SJCRH30 (cell line): Measurements from ENCODE around the gene EVI5L. TPM values are rescaled to one million over a fixed set of nuclear protein-coding genes. Genes with fewer than 3 reads are reported as not detected.
"Not testable (repeated sequence)": the region's sequence is repeated elsewhere in the genome, so short reads cannot be mapped to it uniquely, and the experiment has no call there.

Experiments used
- DNase-seq, 2 experiments: peaks; one replicate each; pipeline ENCODE4 v3.0.0-alpha.2; 2015 to 2020
- H3K27ac ChIP-seq: fragments of 250-450 bp; sonication (Bioruptor Pico); 2 replicates; pipeline ENCODE4 v1.5.1; 2020; ENCODE audit warnings: mild to moderate bottlenecking, moderate library complexity
- H3K27me3 ChIP-seq: fragments of 250-450 bp; sonication (Bioruptor Pico); 2 replicates; pipeline ENCODE4 v1.5.1; 2020; ENCODE audit warnings: mild to moderate bottlenecking, moderate library complexity
- H3K36me3 ChIP-seq: fragments of 250-450 bp; sonication (Bioruptor Pico); 2 replicates; pipeline ENCODE4 v1.5.1; 2020; ENCODE audit warnings: mild to moderate bottlenecking, moderate library complexity
- H3K4me1 ChIP-seq: fragments of 250-450 bp; sonication (Bioruptor Pico); 2 replicates; pipeline ENCODE4 v1.5.1; 2020; ENCODE audit warnings: mild to moderate bottlenecking, moderate library complexity
- H3K4me3 ChIP-seq: fragments of 250-450 bp; sonication (Bioruptor Pico); 2 replicates; pipeline ENCODE4 v1.5.1; 2020; ENCODE audit warnings: mild to moderate bottlenecking, moderate library complexity
- H3K9me3 ChIP-seq: fragments of 250-450 bp; sonication (Bioruptor Pico); replicated peaks from 2 replicates; pipeline ENCODE4 v1.5.1; 2020; ENCODE audit warnings: mild to moderate bottlenecking, moderate library complexity
- total RNA-seq: library from RNA; depleted of rRNA; stranded (reverse); fragments of >200 nt; shearing (Covaris generic); gene quantifications from 2 replicates; pipeline ENCODE4 v1.2.3, GENCODE V29; 2014

EVI5L gene
- total RNA-seq, 1 experiment from 2014 or later: 6.0 TPM

DNA sequence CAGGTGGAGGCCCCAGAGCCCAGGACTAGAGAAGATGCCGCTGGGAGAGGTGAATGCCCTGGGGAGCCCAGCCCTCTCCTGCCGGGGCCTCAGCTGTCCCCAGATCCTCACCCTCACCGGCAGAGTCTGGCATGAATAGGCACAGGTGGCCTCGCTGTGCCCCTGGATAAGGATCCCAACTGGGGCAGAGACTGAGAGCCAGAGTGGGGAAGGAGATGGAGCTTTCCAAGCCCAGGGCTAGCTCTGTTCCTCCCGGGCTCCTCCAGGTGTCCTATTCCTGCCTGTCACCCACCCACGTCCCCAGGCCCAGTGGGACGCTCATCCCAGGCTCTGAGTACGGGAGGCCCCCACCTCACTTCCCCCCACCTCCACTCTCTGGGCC lies 27.7 kb downstream of the EVI5L start:
- Histone ChIP-seq H3K27me3 (no peaks in the 10 kb centered on the region), H3K4me1 (no peaks in the 10 kb centered on the region), H3K36me3 (no peaks in the 10 kb centered on the region), H3K9me3 (no peaks in the 10 kb centered on the region), H3K4me3 (no peak overlapping the region), H3K27ac (no peak overlapping the region)
- DNase-seq: no peak

DNA sequence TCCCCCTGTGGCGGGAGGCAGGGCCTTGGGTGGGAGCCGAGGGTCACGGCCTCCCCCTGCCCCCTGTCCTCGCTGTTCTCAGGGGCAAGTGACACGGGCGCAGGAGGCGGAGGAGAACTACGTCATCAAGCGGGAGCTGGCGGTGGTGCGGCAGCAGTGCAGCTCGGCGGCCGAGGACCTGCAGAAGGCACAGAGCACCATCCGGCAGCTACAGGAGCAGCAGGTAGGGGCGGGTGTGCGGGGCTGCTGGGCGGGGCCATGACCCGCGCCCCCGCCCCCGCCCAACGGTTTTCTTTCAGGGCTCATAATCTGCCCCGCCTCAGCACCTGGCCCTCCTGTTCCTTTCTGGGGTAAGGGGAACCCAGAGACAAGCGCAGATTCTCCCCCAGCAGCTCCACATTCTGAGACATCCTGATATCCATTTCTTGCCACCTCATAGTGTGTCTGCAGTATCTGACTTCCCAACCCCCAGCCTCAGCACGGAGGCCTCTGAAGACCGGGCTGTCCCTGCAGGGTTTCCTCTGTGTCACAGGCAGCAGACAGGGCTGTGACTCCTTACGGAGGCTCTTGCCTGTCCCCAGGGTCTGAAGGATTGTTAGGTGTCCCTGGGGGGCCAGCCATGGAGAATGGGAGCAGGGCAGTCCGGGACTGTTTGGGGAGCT lies 28.2 kb downstream of the EVI5L start:
- Histone ChIP-seq H3K36me3 (no peaks in the 10 kb centered on the region), H3K27ac (no peak overlapping the region), H3K4me1 (no peaks in the 10 kb centered on the region), H3K9me3 (no peaks in the 10 kb centered on the region), H3K4me3 (no peak overlapping the region), H3K27me3 (no peaks in the 10 kb centered on the region)
- DNase-seq: no peak

DNA sequence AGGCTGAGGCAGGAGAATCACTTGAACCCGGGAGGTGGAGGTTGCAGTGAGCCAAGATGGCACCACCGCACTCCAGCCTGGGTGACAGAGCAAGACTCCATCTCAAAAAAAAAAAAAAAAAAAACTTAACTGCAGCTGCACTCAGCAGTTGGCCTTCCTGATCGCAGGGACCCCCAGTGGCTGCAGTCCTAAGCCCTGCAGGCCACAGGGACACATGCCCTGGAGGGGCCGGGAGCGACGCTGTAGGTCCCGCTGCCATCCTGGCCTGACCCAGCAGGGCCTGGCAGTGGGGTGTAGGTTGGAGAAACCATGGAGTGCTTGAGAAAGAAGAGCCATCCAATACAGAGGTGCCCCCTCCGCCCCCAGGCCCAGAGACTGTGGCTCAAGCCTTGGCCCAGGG lies 29.1 kb downstream of the EVI5L start:
- not testable (repeated sequence) for H3K36me3 ChIP-seq, H3K27ac ChIP-seq, H3K4me3 ChIP-seq, H3K27me3 ChIP-seq, H3K9me3 ChIP-seq, DNase-seq, H3K4me1 ChIP-seq

DNA sequence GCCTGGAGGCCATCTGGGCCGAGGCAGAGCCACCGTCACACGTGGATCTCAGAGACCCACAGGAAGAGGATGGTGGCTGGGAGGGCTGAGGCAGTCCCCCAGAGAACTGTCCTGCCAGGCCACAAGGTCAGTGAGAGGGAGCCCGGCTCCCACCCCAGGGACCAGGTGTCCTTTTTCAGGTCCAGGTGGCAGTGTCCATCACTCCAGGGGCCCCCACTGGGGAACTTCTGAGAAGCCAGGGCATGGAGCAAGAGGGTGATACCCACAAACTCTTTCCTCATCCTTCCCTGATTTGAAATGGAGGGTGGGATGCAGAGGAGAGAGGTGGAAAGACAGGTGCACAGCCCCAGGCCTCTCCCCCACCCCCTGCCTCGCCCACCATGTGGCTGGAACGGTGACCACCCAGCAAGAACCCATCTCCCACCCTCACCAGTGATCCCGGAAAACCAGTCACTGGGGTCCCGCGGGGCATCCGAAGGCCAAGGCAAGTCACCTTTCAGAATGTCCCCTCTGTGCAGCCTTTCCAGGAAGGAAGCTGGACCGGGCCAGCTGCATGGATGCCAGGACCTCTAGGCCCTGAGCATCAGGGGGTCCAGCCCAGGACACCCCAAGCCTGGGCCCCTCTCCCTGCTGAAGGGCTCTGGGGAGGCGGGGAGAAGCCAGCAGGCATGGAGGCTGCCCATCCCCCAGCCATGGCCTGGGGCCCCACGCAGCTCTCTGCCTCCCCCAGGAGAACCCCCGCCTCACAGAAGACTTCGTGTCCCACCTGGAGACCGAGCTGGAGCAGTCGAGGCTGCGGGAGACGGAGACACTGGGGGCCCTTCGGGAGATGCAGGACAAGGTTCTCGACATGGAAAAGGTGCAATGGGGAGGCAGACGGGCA lies 30.1 kb downstream of the EVI5L start:
- Histone ChIP-seq H3K4me1 (no peaks in the 10 kb centered on the region), H3K36me3 (no peaks in the 10 kb centered on the region), H3K27ac (no peak overlapping the region), H3K9me3 (no peaks in the 10 kb centered on the region), H3K4me3 (no peak overlapping the region), H3K27me3 (no peaks in the 10 kb centered on the region)
- DNase-seq: no peak

DNA sequence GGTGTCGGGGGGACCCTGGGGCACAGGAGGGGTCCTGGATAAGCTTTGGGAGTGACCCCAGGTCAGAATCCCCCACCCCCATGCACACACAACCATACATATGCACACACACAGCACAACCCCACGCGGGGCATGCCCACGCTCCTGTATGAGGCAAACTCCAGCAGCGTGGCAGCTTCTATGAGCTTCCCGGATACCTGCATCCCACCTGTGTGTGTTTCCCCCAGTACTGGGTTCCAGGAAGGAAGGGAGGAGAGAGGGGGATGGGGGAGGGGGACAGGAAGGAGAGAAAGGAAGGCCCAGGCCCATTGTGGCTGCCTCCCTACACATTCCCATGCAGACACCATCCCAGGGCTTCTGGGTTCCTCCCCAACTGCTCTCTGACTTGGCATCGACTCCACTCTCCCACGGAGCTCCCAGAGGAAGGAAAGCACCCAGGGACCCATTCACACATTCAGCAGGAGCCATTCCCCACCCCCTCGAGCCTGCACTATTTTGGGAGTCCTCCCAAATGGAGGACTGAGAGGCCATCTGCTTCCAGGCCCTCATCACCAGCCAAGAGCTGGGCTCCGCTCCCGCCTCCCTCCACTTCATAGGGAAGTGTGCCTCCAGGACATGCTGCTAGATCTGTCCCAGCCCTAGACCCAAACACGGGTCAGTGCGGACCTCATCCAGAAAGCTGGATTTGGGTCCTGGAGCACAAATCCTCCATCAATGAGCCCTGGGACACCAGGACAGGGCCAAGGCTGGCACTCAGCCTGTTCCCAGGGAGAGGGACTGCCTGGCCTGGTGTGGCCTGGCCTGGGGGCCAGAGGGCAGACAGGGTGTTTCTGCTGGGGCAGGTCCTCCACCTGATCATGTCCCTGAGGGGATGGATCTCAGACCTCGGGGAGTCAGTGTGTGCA lies 30.9 kb downstream of the EVI5L start:
- no peaks in the 10 kb centered on the region for H3K27me3 ChIP-seq
- H3K27ac ChIP-seq: no peak overlapping the region
- no peaks in the 10 kb centered on the region for H3K9me3 ChIP-seq
- no peaks in the 10 kb centered on the region for H3K4me1 ChIP-seq
- no peak overlapping the region for H3K4me3 ChIP-seq
- no peaks in the 10 kb centered on the region for H3K36me3 ChIP-seq
- DNase-seq: no peak

DNA sequence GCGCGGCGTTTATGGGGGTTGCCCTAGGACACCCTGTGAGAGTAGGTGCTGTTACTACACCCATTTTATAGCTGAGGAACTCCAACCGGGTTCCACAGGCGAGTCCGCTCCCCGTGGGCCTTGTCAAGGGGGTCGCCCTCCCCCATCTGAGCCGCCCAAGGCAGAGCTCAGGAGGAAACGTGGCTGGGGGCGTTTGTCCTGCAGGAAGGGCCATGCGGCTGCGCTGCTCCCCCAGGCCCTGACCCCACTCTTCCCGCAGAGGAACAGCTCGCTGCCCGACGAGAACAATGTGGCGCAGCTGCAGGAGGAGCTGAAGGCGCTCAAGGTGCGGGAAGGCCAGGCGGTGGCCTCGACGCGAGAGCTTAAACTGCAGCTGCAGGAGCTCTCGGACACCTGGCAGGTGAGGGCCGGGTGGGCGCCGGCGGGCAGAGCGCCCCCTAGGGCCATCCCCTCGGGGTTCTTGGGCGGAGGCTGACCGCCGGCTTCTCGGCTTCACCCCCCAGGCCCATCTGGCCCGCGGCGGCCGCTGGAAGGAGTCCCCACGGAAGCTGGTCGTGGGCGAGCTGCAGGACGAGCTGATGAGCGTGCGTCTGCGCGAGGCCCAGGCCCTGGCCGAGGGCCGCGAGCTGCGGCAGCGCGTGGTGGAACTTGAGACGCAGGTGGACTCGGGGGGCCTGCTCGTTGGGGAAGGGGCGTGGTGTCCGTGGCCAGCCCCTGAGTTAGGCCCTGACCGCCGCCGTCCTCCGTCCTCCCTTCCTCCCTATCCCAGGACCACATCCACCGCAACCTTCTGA lies 31.8 kb downstream of the EVI5L start:
- Histone ChIP-seq H3K27me3 (0 out of 2 replicates have a peak, but pooled peaks cover 2% of the 10 kb centered on the region), H3K27ac (no peak overlapping the region), H3K4me1 (no peaks in the 10 kb centered on the region), H3K36me3 (no peaks in the 10 kb centered on the region), H3K9me3 (no peaks in the 10 kb centered on the region), H3K4me3 (no peak overlapping the region)
- no peak for DNase-seq

DNA sequence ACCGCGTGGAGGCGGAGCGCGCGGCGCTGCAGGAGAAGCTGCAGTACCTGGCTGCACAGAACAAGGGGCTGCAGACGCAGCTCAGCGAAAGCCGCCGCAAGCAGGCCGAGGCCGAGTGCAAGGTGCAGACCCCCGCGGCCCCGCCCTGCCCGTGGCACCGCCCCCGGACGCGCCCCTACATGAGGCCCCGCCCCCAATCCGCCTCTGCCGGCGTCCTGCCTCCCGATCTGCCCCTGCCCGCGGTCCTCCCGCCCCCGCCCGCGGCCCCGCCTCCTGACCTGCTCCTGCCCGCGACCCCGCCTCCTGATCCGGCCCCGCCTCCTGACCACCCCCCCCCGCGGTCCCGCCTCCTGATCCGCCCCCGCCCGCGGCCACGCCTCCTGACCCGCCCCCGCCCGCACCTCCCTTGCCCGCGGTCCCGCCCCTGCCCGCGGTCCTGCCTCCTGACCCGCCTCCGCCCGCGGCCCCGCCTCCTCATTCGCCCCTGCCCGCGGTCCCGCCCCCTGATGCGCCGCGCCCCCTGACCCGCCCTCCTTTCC lies 32.5 kb downstream of the EVI5L start:
- no peaks in the 10 kb centered on the region for H3K4me1 ChIP-seq
- DNase-seq: no peak
- no peaks in the 10 kb centered on the region for H3K9me3 ChIP-seq
- no peak overlapping the region for H3K4me3 ChIP-seq
- no peaks in the 10 kb centered on the region for H3K36me3 ChIP-seq
- 0 out of 2 replicates have a peak, but pooled peaks cover 4% of the 10 kb centered on the region for H3K27me3 ChIP-seq
- no peak overlapping the region for H3K27ac ChIP-seq

DNA sequence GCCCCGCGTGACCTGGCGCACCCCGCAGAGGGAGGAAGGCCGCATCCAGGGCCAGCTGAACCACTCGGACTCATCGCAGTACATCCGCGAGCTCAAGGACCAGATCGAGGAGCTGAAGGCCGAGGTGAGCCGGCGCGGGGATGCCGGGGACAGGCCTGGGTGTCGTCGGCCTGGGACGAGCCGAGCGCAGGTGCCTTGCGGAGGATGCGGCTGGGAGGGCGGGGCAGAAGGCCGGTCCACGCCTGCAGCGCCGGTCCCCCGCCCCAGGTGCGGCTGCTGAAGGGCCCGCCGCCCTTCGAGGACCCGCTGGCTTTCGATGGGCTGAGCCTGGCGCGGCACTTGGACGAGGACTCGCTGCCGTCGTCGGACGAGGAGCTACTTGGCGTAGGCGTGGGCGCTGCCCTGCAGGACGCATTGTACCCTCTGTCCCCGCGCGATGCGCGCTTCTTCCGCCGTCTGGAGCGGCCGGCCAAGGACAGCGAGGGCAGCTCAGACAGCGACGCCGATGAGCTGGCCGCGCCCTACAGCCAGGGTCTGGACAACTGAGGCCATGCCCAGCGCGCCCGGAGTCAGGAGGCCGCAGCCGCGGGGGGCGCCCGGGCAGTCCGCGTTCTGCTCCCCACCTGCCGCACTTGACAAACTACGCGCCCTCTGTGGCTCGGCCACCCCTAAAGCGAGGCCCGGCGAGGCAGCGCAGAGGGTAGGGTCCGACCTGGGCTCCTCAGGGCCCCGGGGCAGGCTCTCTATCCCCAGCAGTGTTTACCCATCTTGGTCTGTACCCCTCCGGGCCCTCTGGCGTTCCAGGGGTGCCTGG lies 33.3 kb downstream of the EVI5L start:
- Histone ChIP-seq H3K27ac (no peak overlapping the region), H3K27me3 (0 out of 2 replicates have a peak, but pooled peaks cover 4% of the 10 kb centered on the region), H3K4me3 (no peak overlapping the region), H3K4me1 (no peaks in the 10 kb centered on the region; the same call in 1 of the 2 replicates), H3K9me3 (no peaks in the 10 kb centered on the region), H3K36me3 (no peaks in the 10 kb centered on the region)
- no peak for DNase-seq

DNA sequence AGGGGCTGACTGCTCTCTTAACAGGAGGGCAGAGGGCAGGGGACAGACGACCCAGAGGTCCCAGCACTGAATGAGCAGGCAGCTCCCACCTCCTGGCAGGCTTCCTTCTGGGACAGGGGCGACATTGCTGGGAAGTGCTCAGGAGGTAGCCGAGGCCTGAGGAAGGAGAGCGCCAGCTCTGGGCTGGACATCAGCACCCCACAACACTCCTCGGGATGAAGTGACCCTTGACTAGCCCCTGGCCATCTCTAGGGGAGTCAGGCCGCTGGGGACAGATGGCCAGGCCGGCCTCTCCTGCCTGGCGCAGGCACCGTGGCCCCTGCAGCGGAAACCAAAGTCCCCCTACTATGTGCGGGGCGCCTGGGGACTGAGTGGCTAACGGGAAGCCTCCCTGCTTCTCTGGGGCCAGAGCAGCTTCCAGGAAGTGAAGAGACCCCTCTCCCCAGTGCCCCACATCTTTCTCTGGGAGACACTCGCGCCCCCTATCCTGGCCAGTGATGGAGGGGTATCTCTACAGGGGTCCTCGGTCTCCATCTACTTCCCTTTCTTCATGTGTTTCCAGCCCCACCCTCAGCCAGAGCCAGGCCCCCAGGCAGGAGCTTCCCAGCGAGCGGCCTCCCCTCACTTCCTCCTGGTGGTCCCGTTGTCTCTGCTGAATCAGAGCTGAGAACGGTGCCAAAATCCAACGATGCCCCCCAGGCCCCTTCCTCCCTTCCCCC lies 34.1 kb downstream of the EVI5L start:
- Histone ChIP-seq H3K27me3 (0 out of 2 replicates have a peak, but pooled peaks cover 4% of the 10 kb centered on the region), H3K36me3 (no peaks in the 10 kb centered on the region), H3K4me3 (no peak overlapping the region), H3K9me3 (no peaks in the 10 kb centered on the region), H3K27ac (no peak overlapping the region), H3K4me1 (no peaks in the 10 kb centered on the region; the same call in 1 of the 2 replicates)
- DNase-seq: no peak

DNA sequence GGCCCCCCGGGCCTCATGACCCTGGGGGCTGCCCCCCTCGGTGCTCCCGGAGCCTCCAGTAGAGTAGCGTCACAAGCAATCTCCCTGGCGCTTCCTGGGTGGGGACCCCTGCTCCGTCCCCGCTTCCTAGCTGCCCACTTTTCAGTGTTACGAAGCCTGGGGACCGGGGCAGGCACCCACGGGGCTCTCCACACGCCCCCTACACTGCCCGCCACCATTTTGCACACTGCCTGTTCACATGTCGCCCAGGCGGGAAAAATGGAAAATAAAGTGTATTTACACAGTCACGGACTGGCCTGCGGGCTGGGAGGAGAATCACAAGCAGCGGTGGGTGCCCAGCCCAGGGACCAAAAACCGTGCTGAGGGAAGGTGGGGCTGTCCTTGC lies 34.7 kb downstream of the EVI5L start:
- Histone ChIP-seq H3K4me3 (no peak overlapping the region), H3K27me3 (0 out of 2 replicates have a peak, but pooled peaks cover 4% of the 10 kb centered on the region), H3K4me1 (no peaks in the 10 kb centered on the region; the same call in 1 of the 2 replicates), H3K36me3 (no peaks in the 10 kb centered on the region), H3K9me3 (no peaks in the 10 kb centered on the region), H3K27ac (no peak overlapping the region)
- DNase-seq: no peak

DNA sequence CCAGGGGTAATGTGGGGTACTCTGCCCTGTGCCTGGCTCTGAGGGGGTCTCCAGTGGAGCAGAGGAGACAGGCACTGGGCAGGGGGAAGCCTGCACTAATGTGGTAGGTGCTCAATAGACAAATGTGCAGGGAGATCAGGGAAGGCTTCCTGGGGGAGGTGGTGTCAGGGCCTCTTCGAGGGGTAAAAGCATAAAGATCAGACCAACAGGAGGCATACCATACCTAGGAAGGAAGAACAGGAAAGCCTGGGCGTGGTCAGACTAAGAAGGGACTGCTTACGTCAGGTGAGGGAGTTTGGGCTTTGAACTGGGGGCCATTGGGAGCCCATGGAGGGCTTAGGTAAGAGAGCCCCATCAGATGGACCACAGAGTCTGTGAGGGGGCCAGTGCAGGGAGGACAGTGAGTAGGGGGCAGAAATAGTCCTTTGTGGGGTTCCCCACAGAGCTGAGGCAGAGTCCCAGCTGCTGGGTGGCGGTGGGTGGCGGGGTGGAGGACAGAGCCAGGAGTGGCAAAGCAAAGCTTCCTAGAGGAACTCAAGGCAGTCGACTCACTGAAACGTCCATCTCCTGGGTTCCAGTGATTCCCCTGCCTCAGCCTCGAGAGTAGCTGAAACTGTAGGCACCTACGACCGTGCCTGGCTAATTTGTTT lies 35.4 kb downstream of the EVI5L start:
- no peak overlapping the region for H3K4me3 ChIP-seq
- DNase-seq: no peak
- H3K36me3 ChIP-seq: no peaks in the 10 kb centered on the region
- no peaks in the 10 kb centered on the region for H3K9me3 ChIP-seq
- H3K4me1 ChIP-seq: no peaks in the 10 kb centered on the region; the same call in 1 of the 2 replicates
- 0 out of 2 replicates have a peak, but pooled peaks cover 4% of the 10 kb centered on the region for H3K27me3 ChIP-seq
- H3K27ac ChIP-seq: no peak overlapping the region

DNA sequence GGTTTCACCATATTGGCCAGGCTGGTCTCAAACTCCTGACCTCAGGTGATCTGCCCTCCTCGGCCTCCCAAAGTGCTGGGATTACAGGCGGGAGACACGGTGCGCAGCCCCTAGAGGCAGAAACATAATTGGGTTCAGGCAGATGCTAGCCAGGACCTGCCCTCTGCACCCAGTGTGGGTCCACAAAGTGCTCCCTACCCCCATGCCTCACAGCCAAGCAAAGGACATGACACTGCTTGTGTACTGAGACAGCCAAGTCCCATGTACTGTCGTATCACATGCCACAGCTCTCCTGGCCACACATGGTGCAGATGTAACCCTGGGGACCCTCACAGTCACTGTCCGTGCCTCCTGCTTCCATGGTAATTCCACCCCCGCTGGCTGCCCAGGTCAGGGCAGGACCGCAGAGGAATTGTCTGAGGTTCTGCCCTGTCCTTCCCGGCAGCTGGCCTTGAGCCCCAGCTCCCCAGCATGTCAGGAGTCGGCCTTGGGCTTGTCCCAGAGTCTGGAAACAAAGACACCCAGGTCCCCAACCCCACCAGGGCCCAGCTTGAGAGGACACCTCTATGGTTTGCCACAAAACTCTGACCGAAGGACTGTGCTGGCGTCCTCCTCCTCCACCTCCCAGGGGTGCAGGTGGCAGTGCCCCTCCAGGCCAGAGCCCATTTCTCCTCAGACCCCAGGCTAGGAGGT lies 36.5 kb downstream of the EVI5L start:
- Histone ChIP-seq H3K36me3 (no peaks in the 10 kb centered on the region), H3K27me3 (0 out of 2 replicates have a peak, but pooled peaks cover 4% of the 10 kb centered on the region), H3K9me3 (no peaks in the 10 kb centered on the region), H3K4me1 (no peaks in the 10 kb centered on the region; the same call in 1 of the 2 replicates), H3K27ac (no peak overlapping the region), H3K4me3 (no peak overlapping the region)
- no peak for DNase-seq
